GM18502 (cell line): Measurements from ENCODE around the gene ACADL.
"Not testable (repeated sequence)": the region's sequence is repeated elsewhere in the genome, so short reads cannot be mapped to it uniquely, and the experiment has no call there.

Source experiments
- ATAC-seq: cut with Tn5 transposase; IDR thresholded peaks from one replicate; pipeline ENCODE4 v1.9.1; 2021; ENCODE audit warnings: mild to moderate bottlenecking; ENCODE audit not compliant: unreplicated experiment, poor library complexity

The ACADL gene

DNA sequence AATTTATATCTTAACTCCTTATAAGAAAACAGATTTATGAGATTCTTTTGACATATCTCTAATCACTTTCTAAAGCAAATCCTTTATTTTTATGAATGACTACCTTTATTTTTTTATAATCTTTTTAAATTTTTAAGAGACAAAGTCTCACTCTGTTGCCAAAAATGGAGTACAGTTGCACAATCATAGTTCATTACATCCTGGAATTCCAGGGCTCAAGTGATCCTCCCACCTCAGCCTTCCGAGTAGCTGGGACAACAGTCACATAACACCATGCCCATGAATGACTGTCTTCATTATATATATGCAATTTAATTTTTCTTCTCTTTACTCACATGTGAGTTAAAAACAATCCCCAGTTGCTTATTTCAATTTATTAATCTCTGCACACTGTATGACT lies 21.7 kb downstream of the ACADL start:
- ATAC-seq = no peak

DNA sequence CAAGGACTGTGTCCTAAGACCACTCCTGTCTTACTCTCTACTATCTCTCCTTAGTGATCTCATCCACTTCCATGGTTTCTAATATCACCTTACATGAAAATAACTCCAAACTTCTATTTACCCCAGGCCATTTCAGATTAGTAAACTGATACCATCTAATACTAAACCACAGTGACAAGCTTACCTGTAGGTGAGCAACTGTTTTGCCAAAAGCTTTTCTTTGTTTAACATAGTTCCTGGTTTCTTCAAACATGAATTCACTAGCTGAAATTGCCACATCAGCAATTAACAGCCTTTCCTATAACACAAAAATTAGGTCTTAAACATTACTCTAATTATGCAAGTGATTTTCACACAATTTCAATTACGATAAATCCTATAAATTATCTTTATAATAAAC lies 22.1 kb downstream of the ACADL start:
- ATAC-seq = no peak

DNA sequence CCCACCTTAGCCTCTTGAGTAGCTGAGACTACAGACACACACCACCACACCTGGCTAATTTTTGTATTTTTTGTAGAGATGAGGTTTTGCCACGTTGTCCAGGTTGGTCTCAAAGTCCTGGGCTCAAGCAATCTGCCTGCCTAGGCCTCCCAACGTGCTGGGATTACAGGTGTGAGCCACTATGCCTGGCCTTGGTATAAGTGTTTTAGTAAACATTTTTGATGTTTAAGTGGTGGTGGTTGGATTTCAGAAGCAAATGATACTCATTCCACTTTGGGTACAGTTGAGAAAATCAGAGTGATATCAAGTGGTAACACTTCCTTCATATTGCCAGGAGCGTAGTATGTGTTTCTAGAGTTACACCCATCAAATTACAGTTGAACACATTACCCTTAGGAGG lies 25.4 kb downstream of the ACADL start:
- no peak for ATAC-seq

DNA sequence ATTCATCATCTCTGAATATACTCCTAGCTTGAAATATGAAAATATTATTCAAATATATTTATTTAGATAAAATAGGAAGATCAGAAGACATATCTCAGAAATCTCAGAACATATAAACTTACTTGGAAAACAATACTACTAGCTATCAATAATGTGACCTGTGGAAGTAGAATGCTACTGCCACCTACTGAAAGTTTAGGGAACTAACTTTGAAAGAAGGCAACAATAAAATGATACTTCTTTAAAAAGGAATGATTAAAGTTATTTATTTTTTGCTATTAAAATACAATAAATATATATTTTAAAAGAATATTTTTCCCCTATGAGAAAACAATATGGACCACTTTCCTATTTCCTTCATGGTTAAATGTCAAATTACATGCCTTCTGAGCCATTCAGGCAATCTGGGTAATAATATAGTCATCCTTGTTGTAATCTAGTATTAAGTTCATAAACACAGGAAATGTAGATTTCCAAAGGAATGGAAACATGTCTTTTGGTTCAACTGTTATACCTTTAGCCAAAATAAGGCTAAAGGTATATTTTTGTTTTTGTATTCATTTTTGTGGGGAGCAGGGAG lies 26.0 kb downstream of the ACADL start:
- peak; percentile 67 for ATAC-seq

DNA sequence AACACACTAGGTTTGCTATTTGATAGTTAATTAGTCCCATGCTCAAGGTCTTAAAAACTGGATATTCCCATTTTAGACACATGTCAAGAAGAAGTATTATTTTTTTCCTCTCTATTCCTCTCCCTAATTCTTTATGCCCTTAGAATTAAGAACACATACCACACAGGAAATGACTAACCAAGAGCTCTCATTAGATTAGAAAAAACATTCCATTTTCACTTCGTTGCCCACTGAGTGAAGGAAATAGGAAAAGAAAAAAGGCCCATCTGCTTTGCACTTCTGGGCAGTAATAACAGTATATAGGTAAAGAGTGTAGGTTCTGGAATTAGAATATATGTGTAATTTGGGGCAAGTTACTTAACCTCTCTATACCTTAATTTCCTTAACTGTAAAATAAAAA lies 26.9 kb downstream of the ACADL start:
- no peak for ATAC-seq

DNA sequence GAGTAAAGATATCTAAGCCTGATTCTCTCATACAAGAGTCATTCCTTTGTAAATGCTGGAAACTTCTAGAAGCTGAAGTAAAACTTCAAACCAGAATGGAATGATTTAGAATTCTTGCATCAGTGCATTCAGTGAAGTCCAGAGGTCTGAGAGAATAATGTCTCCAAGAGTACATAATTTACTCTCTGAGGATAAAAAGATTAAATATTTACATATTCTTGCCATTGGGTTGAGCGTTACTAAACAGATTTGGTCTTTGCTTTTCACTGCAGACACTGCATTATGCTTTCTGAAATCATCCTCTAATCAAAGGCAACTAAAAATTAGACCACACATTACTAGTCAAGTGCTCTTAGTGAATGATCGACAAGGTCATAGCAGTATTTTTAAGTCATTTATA lies 27.5 kb downstream of the ACADL start:
- ATAC-seq = no peak

DNA sequence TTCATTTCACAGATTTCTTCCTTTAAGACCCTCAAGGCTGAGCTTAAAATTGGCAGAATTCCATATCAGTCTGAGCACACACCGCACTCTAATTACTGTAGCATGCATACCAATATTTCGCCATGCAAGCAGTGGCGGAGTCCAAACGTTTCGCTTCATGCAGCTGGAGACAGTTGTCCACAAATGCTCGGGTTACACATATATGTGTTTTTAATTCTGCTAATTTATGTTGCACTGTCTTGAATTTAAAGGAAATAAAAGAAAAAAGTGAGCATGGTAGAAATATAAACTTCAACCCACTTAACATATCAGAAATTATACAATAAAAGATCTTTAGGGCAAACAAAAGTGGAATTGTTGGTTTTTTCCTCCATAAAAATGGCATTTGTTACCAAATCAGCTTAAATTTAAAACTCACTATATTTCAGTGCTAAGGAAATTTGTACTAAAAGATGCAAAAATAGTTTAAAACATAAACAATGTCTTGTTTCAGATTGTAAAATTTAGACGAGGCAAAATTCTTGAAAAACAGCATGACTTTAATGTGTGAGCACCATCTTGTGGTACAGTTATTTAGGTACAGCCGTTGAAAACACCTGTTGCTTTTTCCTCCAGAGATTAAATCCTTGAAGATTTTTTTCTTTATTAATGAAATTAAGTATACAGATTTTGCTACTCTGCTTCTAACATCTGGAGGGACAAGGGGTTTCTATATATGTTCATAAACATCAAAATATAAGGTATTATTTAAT lies 30.0 kb downstream of the ACADL start:
- ATAC-seq = peak; percentile 57

DNA sequence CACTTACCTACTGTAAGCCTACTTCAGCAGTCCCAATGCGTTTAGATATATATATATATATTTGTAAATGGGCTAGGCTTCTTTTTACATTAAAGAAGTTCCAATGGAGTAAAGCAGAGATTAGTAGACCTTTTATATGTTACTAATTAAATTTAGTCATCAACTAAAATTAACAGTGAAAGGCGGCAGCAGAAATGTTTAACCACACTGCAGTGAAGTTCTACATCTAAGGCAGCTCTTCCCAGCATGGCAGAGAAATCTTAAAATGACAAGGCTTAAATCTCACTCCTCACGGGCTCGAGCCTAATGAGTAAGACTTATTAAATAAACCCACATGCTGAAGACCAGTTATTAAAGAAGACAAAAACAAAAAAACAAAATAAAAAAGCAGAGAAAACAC lies 34.9 kb downstream of the ACADL start:
- no peak for ATAC-seq

DNA sequence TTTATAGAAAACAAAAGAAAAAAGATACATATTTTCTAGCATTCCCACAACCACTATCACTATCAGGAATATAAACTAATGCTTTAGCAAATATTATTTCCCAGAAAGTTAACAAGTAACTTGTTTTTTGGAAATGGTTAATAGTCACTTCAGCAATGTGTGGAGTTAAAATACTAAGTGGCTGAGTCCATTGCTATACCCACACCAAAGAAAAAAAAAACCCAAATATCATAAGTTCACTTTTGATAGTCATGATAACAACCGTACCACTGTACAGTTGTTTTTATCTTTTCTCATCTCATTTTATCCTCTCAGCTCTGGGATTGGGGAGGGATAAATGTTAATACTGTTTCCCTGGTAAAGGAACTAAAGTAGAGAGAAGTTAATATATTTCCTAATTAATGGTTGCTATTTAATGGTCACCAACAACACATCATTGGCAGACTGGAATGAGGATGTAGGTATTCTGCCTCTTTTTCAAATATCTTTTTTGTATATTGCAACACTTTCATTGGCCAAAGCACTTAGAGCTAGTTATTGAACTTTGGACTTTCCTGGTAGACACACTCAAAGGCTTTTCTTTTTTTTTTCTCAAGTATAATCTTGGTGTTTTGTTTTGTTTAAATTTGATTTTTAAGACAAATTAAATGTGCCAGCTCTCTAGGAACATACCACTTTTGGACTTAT lies 35.7 kb downstream of the ACADL start:
- ATAC-seq = no peak

DNA sequence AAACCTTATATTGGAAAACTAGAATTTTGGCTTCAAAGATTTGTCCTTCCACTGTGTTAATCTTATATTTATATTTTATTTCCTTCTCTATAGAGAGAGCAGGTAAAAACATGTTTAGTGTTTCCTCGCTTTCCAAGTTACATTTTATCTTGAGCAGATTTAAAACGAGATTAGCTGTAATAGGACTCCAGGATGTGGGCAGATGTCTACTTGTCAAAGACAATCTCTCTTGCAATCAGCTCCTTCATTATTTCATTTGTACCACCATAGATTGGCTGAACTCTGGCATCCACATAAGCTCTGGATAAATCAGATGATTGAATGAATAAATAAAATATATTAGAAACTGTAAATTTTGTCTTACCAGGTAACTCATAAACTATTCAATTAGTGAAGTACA lies 36.5 kb downstream of the ACADL start:
- ATAC-seq = no peak

DNA sequence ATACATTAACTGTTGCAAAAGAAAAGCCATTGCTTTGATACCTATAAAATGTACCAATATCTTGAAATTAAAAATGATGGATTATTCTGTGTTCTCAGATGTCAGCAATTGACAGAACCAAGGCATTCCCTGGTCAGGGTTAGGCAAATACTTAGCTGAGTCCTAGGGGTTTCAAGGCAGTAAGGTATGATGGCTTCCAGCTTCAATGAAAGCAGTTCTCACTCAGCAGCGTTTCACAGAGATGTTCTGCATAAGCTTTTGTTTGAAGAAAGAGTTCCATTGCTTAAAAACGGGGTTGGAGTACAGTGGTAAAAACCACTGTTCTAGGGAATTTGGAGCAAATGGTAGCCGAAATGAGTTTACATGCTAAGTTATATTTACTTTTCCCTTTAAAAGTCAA lies 37.1 kb downstream of the ACADL start:
- no peak for ATAC-seq

DNA sequence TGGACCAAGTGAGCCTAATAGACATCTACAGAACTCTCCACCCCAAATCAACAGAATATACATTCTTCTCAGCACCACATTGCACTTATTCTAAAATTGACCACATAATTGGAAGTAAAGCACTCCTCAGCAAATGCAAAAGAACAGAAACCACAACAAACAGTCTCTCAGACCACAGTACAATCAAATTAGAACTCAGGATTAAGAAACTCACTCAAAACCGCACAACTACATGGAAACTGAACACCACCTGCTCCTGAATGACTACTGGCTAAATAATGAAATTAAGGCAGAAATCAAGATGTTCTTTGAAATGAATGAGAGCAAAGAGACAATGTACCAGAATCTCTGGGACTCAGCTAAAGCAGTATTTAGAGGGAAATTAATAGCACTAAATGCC lies 41.3 kb downstream of the ACADL start:
- ATAC-seq = not testable (repeated sequence)

DNA sequence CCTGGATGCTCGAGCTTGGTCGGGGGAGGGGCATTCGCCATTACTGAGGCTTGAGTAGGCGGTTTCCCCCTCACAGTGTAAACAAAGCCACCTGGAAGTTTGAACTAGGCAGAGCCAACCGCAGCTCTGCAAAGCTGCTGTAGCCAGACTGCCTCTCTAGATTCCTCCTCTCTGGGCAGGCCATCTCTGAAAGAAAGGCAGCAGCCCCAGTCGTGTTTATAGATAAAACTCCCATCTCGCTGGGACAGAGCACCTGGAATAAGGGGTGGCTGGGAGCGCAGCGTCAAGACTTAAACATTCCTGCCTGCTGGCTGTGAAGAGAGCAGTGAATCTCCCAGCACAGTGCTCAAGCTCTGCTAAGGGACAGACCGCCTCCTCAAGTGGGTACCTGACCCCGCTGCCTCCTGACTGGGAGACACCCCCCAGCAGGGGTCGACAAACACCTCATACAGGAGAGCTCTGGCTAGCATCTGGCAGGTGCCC lies 43.6 kb downstream of the ACADL start:
- not testable (repeated sequence) for ATAC-seq

DNA sequence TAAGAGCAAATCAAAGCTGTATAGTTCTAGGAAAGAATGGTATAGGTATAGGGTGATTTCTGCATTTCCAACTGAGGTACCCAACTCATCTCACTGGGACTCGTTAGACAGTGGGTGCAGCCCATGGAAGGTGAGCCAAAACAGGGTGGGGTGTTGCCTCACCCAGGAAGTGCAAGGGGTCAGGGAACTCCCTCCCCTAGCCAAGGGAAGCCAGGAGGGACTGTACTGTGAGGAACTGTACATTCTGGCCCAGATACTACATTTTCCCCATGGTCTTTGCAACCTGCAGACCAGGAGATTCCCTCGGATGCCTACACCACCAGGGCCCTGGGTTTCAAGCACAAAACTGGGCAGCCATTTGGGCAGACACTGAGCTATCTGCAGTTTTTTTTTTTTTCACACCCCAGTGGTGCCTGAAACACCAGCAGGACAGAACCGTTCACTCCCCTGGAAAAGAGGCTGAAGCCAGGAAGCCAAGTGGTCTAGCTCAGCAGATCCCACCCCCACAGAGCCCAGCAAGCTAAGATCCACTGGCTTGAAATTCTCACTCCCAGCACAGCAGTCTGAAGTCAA lies 44.1 kb downstream of the ACADL start:
- ATAC-seq = not testable (repeated sequence)

DNA sequence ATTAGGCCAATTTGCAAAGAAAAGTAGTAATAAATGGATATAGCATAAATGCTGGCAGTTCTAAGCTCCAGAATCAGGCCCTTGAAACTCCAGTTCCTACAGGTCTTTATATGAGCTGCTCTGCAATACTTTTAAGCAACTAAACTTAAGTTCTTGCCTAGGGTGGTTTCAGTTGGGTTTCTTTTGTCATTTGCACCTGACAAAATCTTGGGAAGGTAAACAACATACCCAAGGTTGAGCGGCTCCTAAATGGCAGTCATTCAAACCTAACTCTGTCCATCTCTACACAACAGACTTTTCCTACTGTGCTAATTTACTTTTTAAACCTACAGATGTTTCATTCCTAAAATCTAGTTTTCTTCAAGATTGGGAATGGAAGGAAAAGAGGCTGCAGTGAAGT lies 44.8 kb downstream of the ACADL start:
- no peak for ATAC-seq

DNA sequence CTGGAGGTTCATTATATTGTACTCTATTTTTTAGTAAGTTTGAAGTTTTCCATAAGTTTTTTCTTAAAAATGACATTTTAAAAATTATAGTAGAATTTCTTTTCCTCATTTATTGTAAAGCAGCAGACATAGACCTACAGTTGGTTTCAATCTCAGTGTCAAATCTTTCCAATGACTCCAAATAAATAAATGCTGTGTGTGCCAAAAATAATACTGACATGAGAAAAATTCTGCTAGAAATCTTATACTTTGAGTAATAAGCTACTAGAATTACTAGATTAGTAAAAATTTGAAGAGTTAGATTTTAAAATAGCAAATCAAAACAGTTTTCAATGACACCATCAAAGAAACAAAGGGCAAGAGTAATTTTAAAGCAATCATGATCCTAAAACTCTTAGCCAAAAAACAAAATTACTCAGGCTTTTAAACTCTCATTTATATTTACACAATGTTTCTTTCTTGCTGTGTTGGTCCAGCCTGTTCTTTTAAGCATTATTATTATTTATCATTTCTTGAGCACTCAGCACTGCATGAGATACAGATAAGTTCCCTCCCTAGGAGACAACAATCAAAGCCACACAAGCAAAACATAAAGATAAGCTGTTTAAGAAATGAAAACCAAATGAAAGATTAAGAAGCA lies 45.8 kb downstream of the ACADL start:
- no peak for ATAC-seq

DNA sequence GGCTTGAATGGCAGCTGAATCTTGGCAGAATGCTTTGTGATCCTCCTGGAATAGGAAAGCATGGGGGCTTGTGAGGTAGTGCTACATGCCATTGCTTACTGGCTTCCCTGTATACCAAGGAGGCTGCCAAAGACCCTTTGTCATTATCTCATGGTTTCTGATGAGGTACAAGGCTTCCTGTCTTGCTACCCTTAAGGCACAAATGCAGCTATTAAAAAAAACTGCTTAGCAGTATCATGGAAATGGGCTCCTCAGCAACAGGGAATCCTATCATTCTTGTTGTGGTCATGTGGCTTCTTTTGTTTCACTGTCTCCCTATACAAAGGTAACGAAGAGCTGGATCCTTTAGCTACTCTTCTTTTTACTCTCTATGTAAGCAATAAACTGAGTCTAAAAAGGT lies 47.5 kb downstream of the ACADL start:
- ATAC-seq = no peak

DNA sequence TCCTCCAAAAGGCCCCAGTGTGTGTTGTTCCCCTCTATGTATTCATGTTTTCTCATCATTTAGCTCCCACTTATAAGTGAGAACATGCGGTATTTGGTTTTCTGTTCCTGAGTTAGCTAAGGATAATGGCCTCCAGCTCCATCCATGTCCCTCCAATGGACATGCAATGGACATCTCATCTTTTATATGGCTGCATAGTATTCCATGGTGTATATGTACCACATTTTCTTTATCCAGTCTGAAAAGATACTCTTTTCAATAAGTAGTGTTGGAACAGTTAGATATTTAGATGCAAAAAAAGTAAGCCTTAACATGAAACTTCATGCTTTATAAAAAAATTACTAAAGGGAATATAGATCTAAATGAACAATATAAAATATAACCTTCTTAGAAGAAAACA lies 48.1 kb downstream of the ACADL start:
- not testable (repeated sequence) for ATAC-seq

DNA sequence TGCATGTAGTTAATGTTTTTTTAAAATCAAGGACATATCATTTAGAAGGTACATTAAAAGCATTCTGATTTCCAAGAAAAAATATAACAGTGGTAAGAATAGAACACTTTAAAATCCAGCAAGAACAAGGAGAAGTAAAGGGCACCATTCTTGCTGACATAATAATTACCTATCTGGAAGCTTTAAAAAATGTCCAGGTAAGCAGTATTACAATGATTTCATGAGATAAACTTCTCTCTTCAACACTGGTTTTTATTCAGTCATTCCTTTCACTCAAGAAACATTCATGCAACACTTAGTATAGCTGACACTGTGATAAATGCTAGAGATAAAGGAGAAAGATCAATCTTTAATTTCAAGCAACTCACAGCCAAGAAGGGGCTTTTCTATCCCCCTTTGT lies 51.2 kb downstream of the ACADL start:
- no peak for ATAC-seq

DNA sequence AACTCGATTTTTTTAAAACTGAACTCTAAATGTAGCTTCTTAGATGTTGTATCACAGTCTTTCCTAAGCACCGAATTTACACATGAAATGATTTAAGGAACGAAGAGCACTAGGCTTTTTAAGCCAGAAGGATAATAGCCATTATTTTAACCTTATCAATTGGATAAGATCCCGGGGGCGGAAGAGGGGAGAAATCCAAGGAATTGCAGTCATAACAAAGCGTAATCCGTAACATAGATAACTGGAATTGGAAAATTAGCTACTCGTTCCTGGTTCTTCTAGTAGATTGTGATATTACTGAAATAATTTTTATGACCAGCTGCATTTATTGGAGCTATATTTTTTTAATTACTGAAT lies 53.0 kb downstream of the ACADL start:
- no peak for ATAC-seq
